T1000 (cell line): Measurements from ENCODE around the gene PTPRN2.

Experiments used
- DNase-seq: peaks from one replicate; lab custom pipeline; 2025; ENCODE audit warnings: mixed read lengths; lab: John Stamatoyannopoulos, UW

PTPRN2 gene

DNA sequence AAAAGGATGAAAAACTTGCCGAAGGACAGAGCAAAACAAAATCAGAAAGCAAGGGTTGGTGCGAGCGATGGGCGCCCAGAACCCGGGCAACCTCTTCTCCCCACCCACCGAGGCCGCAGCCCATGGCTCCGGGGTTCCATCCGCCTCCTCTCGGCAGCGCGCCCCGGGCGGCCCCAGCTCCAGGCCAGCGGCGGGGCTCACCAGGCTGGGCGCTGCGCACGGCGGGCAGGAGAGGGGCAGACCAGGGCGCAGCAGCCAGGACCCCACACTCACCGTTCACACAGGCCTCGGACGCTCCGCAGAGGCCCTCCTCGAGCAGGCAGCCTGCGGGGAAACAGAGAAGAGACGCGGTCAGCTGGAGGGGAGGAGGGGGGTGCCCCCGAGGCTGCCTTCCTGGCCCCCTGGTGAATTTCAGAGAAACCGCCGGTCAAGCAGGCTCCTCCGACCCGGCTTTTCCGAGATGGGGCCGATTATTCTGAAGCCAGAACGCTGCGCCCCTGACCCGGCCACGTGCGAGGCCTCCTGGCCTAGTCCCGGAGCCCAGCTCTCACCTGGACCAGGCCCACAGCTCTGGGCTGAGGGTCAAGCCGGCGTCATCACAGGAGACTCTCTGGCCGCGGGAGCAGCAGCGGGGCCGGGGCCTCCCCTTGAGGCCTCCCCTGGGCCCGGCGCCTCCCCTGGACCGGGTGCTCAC is 98.0 kb downstream of the PTPRN2 start:
- no peak for DNase-seq

DNA sequence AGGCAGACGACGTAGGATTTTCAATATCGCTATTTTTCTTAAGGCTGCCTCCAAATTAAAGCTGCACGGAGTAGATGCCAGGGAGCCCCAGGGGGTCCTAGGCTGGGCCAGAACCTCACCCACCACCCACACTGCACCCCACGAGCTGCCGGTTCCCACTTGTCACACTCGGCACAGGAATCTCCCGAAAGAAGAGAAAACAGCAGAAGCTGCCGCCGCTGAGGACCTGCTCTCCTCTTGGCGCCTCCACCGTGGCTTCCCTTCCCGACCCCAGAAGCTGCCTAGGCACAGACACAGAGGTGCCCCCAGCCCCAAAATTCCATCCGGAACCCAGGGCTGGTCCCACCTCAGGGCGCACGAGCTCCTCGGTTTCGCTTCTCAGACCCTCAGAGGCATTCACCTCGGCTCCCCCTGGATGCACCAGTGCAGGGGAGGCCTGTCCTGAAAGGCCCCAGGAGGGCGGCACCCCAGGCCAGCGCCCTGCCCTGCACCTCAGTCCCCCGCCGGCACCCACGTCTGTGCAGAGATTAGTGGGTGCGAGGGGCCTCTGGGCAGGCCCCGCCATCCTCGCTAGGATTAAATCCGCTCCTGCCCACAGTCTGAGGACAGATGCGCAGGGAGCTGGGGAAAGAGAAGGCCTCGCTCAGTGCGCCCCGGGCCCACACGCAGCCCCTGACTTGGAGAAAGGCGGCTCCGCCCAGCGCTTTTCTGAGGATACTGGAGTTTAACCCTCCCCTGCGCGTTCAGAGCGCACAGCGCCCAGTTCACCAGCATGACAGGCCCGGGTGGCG is 99.2 kb downstream of the PTPRN2 start:
- no peak for DNase-seq

DNA sequence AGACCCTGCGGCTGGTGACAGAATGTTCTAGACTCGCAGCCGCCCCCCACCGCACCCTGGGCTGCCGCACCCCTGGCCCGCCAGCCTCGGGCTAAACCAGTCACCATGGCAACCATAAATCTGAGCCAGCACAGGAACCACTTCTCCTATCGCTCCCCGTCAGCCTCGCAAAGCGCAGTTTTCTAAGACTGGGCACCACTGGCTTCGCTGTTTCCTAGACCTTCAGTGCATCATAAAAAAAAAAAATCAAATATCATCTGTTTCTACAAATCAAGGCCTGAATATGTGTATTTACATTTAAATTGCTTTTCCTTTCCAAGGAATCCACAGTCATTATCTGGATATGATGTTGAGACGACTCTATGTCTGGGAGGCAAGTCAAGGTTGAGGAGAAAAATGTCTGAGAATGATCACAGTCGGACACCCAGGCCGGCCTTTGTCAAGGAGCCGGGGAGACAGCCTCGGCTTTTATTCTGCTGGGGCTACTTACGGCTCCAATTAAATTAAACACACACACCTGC is 99.9 kb downstream of the PTPRN2 start:
- no peak for DNase-seq

GRCh38 chr7:158486919-158487318 is 100.7 kb downstream of the PTPRN2 start:
- DNase-seq, result no peak

GRCh38 chr7:158484801-158485531 is 102.7 kb downstream of the PTPRN2 start:
- no peak for DNase-seq

GRCh38 chr7:158482480-158482879 is 105.1 kb downstream of the PTPRN2 start:
- DNase-seq, result no peak

DNA sequence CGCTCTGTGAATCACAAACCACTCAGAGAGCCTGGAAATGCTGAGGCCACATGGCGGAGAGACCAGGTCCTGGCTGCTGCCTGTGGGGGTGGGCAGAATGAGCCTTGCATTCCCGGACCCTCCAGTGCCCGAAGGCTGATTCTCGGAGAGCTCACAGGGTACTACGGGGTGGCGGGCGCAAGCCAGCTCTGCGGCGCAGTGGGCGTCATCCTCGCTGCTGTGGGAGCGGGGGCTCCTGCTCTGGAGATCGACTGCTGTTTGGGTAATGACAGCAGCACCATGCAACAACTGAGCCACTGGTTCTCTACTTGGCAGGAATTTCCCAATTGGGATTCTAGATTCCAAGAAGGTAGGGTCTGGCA is 108.0 kb downstream of the PTPRN2 start:
- no peak for DNase-seq

DNA sequence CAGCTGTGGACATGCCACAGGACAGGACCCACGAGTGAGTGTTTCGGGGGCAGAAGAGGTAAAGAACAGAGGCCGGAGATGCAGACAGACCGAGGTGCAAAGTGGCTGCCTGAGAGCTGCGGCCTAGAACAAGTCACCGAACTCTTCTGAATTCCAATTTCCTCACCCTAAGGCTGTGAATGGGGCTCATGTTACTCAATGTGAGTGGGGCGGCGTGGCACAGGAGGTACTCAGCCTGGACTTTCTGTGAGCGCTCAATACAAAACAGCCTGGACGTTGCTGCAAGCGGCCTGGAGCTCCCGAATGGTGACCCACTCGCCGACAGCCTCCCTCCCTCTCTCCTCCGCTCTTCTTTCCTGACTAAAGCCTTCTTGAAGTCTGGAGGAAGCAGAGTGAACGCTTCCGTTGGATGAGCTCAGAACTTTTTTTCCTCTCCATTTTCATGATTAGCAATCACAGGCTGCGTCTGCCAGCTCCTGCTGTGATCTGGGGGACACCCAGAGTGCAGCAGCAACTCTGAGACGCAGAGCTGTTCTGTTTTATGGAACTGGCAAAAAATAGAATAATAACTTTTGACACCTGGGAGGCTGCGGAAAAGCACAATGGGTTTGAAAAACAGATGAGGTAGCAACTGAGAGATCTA is 108.5 kb downstream of the PTPRN2 start:
- DNase-seq, result no peak

DNA sequence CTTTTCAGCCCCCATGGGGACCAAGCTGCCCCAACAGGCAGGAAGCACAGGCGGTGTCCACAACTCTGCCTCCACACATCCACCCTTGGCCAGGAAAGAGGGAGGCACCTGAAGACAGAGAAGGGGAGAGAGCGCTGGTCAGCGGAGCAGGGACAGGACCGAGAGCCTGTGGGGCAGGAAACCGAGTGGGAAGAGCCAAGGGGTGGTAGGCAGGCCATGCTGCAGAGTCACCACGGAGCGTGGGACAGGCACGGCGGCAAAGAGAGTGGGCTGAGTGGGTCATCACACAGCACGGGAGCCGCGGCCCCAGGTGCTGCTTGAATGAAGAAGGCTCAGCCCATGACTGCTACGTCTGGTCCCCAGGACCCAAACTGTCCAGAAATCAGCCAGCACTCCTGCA is 109.8 kb downstream of the PTPRN2 start:
- no peak for DNase-seq

DNA sequence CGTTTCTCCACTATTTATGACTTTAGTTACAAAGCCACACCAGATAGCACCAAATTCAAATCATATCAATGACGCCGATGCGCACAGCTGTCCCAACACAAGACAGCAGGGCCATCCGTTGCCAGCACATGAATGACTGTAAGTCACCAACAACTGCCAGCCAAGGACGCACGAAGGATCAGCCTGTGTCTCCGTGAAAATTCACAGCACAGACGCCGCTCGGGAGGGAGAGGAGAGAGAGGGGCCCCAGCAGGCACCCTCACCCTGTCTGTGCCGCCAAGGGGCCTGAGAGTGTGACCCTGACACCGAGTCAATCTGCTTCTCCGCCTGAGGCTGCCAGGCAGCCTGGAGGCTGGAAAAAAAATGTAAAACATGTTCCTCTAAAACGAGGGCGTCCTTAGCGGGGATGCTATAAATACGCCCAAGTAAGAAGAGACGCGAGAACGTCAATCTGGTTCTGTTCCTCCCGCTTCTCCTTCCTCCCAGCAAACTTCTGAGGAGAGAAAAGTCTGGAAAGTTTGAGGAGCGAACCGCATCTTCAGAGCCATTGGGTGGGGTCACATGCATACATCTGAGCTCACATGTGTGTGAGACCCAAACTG is 111.2 kb downstream of the PTPRN2 start:
- DNase-seq, result no peak

- no peak for DNase-seq
These were observed 112.0 kb downstream of the PTPRN2 start for GRCh38 chr7:158475679-158476052.

DNA sequence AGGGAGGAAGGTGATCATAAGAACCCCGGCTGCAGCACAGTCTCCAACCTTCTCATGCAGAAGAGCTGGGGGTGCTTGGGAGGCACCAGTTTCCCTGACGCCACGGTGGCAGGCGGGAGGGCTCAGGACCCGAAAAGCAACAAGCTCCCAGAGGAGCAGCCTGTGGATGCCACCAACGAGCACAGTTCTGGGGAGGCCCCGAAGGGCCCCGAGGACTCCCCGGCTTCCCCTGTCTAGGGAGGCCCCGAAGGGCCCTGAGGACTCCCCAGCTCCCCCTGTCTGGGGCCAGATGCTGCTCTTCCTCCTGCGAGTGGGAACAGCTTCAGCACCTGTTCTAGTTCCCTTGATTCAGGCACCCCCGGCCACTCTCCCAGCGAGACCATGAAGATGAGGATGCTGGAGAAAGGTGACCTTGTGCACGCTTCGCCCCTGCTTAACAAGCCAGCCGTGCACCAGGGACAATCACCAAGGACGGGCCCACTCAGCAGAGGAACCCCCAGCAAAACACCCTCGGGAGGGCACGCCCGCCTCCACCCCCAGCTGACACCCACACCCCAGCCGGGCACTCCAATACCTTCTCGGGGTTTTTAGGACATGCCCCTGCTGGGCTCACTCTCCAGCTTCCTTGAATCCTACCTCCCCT is 112.5 kb downstream of the PTPRN2 start:
- DNase-seq, result no peak

GRCh38 chr7:158474488-158474887 is 113.1 kb downstream of the PTPRN2 start:
- no peak for DNase-seq

DNA sequence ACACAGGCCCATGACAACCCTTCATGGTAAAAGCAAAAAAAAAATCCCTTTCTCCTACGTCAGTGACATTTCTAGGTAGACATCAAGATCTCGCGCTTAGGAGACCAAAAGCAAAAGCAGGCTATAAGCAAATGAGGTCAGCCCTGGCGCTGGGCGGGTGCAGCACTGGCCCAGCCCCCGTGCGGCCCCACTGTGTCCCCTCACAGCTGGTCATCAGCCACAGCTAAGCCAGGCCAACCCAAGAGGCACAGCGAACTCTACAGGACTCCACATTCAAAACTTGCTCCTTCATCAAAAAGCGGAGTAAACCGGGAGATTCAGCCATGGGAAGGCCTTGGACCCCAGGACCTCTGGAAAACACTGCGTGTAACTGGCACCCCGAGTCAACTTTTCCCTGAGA is 113.7 kb downstream of the PTPRN2 start:
- DNase-seq, result no peak

DNA sequence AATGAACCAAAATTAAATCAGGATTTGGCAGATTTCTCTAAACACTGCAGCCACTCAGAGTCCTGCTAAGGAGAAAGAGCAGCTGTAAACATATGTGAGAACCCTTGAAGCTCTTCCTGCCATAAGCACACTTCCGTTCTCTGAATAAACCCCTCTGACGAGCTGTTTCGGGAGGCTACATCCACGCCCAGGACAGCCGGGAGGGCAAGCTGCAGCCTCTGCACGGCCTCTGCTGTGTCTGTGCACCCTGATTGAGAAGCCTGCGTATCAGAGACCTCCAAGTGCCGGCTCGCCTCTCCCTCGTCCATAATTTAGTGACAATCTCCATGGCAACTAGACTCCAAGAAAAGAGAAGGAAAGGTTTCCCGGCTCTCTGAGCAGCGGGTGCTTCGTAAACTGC is 114.4 kb downstream of the PTPRN2 start:
- DNase-seq, result no peak

DNA sequence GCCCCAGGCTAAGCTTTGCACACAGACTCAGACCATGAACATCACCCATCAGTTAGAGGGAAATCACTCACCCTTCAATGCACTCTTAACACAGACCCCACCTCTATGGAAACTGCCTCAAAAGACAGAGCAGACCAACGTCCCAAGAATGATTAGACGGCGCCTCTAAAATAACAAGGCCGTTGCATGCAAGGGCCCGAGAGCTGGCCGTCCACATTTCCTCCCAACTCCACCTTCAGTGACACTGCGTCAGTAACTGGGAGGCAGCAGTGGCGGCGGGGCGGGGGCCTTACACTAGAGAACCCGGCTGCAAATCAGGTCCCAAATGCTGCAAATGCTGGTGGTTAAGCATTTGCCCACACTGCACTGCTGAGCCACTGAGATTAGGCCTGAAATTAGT is 115.0 kb downstream of the PTPRN2 start:
- no peak for DNase-seq

DNA sequence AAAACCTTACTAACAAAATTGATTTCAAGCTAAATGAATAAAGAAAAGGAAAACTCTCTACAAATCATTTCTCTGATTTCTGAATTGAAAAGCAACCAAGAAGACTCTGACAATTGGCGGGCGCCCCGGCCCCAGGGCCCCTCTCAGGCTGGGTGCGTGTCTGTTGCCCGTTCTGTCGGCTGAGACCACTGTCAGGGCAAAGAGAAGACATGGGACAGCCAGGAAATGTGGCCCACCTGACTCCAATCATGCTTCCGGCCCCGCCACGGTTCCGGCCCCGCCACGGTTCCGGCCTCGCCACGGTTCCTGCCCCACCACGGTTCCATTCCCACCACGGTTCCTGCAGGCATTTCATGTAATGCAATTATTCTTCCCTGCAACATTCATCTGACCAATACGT is 115.9 kb downstream of the PTPRN2 start:
- no peak for DNase-seq

- no peak for DNase-seq
These were observed 117.3 kb downstream of the PTPRN2 start for GRCh38 chr7:158470336-158470735.

- no peak for DNase-seq
These were observed 118.1 kb downstream of the PTPRN2 start for GRCh38 chr7:158469396-158470051.

DNA sequence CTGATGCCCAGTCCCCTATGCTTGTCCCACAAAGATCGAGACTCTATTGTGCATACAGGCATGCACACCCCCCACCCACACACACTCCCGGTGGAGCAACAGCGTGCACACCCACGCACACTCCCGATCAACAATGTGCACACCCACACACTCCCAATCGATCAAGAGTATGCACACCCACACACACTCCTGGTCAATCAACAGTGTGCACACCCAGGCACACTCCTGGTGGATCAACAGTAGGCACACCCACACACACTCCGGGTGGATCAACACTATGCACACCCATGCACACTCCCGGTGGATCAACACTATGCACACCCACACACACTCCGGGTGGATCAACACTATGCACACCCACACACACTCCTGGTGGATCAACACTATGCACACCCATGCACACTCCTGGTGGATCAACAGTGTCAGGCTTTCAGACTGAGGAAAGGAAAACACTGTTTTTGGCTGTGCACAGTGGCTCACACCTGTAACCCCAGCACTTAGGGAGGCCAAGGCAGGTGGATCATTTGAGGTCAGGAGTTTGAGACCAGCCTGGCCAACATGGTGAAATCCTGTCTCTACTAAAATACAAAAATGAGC is 118.8 kb downstream of the PTPRN2 start:
- no peak for DNase-seq
